Measurements from ENCODE around the gene GFI1B.
"Not testable (repeated sequence)": the region's sequence is repeated elsewhere in the genome, so short reads cannot be mapped to it uniquely, and the experiment has no call there.

GFI1B gene

DNA sequence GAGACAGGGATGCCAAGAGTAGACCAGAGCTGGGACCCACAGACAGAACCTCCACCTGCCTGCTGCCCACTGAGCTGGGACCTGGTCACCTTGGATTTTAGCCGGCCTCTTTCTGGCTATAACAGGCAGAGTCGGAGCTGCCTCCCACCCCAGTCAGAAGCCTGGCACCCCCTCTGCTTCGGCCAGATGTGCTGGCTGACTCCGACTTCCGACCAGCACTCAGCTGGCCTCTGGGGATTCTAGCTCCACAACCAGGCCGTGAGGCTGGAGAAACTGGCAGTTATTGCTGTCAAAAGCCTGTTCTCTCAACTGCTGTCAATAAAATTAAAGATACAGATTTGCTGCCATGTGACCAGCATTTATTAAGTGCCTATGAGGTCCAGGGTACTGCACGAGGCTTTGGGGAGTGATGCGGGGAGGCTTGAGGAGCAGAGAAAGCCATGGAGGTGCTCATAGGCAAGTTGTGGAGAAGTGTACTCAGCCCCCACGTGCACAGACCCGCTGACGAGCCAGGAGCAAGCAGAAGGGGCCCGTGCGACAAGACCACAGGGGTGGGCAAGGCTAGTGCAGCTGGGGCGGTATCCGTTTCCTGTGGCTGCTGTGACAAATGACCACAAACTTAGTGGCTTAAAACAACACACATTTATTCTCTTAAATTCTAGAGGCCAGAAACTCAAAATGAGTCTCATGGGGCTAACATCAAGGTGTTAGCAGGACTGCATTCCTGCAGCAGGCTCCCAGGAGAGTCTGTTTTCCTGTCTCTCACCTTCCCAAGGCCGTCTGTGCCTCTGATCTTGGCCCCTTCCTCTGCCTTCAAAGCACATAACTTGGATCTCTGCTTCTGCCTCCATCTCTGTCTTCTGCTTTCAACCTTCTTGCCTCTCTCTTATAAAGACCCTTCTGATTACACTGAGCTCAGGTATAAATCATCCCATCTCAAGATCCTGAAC is 13.1 kb downstream of the GFI1B start:
- no peak for DNase-seq

DNA sequence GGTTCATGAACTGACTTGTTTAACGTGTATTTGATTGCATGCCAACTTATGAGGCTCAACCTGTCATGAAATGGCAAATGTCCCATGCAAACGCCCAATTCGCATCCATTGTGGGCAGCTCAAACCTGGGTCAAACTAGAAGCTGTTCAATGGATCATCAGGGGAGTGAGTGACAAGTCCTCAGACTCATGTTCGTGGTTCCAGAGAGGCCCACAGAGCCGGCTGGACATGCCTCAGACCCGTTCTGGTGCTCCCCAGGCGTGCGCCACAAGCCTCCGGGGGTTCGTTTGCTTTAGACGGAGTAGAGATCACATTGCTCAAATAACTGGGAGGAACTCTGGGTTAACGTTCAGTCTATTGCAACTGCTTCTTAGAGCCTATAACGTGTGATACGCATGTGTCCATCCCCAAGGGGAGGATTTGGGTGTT is 15.0 kb downstream of the GFI1B start:
- no peak for DNase-seq

DNA sequence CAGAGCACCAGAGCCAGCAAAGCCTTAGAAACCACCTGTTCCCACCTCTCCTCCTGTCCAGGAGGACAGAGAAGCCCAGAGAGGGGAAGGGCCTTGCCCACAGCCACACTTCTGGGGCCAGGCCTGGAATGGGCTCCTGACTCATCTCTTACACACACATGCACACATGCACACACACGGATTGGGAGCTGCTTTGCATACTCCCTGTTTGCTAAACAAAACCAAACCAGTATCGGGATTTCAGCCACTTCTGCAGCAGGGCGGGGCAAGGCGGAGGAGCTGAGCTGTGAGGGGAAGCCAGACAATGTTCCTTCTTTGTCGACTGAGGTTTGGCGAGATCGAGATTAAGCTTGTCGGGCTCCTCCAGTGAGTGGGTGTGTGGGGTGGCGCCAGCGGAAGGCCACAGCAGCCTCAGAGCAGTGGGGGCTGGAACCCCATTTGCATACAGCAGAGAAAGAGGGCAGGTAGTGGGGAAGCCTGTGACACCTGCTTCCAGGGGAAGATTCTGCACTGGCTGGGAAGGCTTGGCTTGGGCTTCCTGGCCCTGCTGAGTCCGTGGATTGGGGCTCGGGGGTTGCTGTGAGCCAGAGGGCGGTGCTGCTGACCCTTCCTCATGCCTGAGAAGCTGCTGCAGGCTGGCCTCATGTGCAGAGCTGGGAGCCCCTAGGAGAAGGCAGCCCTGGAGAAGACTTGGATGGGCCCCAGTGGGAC is 16.1 kb downstream of the GFI1B start:
- no peak for DNase-seq

DNA sequence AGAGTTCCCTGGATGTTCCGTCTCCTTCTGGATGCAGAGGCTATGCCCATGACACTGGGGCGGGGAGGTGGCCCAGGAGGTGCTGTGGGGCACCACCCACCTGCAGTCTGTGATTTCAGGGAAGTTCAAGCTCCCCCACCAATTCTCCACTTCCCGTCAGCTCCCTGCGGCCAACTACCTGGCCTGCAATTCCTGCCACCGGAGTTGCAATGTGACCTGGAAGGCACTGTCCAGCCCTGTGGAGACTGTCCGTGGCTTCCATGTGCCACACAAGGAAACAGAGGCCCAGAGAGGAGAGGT is 16.6 kb downstream of the GFI1B start:
- no peak for DNase-seq

DNA sequence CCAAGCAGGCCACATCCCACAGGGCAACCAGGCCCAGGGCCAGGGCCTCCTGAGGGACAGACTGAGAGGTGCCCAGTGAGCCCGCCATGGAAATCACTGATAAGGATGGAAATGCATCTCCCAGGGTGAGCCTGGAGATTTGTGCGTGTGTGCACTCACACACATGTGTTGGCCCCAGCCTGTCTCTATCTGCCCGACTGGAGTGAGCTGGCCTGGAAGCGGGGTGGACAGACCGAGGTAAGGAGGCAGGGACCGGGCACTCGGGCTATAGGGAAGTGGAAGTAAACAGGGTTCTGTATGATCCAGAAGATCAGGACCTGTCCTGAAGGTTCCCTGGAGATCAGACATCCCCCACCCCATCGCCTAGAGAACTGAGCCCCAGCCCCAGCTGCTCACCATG is 17.4 kb downstream of the GFI1B start:
- DNase-seq: no peak

GRCh38 chr9:132996526-132996925 is 18.0 kb downstream of the GFI1B start:
- no peak for DNase-seq

GRCh38 chr9:132997591-132997990 is 19.1 kb downstream of the GFI1B start:
- DNase-seq: no peak

DNA sequence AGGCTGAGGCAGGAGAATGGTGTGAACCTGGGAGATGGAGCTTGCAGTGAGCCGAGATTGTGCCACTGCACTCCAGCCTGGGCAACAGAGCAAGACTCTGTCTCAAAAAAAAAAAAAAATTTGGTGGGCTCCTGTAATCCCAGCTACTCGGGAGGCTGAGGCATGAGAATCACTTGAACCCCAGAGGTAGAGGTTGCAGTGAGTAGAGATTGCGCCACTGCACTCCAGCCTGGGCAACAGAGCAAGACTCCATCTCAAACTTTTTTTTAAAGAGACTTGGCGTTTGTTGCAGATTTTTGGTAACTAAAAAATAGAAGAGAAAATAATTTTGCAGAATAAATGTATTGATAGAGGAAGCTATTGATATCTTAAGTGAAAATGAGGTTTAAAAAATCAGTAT is 19.7 kb downstream of the GFI1B start:
- DNase-seq: not testable (repeated sequence)

DNA sequence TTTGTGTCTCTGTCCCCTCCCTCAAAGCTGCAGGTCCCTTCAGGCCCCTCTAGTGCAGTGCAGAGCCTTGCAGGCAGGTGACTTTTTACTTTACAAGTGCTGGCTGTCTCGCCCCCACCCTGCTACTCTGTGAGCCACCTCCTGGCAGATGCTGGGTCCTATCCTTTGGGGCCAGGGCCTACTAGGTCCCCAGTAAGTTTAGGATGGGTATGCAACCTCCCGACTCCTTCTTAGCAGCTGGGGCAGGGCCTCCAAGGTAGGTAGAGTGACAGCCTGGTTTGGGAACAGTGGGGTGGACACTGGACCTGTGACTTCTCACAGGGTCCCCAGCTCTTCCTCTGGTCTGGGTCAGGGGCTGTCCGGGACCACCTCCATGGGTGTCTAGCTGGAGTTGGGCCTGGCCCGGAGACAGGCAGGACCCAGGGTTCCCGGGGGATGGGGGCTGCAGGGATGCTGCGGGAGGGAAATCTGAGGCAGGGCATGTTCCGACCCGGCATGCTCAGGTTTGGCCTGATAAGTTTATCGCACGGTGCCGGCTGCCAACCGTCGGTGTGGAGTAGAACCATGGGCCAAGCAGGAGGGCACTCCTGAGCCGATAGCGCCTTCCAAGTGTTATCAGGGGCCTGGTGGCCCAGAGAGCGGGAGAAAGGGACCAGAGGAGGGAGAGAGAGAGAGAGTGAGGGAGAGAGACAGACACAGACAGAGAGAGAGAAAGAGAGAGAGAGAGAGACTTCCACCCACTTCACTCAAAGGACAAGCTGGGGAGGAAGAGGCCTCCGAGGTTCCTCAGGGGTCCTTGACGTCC is 20.5 kb downstream of the GFI1B start:
- no peak for DNase-seq

DNA sequence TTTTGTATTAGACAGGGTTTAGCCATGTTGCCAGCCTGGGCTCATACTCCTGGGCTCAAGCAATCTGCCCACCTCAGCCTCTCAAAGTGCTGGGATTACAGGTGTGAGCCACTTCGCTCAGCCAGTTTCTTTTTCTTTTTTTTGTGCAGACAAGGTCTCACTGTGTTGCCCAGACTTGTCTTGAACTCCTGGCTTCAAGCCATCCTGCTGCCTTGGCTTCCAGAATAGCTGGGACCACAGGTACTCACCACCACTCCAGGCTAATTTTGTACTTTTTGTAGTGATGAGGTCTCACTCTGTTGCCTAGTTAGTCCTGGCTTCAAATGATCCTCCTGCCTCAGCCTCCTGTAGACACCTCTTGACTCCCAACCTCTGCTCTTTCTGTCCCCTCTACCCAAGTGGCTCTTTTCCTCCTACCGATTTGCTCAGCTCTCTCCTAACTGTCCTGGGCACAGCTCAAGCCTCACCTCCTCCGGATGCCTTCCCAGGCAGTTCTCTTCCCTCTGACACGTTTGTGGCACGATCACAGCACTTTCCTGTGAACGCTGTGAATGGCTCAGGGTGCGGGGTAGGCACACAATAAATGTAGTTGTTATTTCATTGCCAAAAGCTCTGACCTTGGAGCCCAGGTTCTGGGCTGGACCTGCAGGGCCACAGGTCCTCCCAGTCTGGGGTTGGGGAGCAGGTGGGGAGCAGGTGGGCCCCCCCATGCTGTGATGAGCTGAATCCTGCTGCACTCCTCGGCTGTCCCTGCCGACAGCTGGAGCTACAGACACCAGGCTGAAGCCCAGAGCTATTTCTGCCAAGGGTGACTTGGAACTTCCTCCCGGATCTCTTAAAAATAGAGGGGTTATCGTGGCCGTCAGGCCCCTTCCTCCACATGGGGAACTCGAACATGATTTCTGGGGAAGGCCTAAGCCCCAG is 23.9 kb downstream of the GFI1B start:
- DNase-seq: peak; percentile 84

DNA sequence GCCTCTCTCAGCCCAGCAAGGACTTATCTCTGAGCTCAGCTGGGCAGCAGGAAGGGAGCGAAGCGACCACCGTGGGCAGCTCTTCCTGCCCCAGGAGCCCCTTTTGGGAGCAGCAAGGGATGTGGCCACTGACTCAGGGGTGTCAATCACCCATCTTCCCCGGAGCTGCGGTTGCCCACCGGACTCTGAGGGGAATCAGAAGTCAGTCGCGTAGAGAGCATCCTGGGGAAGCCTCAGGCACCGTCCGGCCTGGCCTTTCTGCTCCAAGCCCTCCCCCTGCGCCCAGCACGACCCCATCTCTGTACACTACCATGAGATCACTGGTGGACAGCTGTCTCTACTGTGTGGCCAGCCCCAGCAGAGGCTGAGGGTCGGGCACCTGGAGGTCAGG is 24.6 kb downstream of the GFI1B start:
- DNase-seq: no peak

DNA sequence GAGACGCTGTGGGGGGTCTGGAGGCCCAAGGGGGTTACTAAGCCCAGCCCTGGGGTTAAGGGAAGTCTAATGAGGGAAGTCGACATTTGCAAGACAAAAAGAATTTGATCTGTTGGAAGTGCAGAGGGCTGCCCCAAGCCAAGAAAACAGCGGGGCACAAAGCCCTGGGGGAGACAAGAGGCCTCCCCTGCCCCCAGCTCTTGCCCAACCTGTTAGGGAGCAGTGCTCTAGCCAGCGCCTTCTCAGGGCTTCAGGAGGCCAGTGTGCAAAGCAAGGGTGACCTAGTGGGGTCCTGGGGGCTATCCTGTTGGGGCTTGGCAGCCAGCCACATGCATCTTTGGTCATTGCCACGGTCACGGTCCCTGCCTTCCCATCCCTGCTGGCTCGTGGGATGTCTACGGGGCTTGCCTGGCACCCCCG is 25.2 kb downstream of the GFI1B start:
- DNase-seq: no peak

GRCh38 chr9:133004091-133004998 is 25.9 kb downstream of the GFI1B start:
- DNase-seq: no peak

DNA sequence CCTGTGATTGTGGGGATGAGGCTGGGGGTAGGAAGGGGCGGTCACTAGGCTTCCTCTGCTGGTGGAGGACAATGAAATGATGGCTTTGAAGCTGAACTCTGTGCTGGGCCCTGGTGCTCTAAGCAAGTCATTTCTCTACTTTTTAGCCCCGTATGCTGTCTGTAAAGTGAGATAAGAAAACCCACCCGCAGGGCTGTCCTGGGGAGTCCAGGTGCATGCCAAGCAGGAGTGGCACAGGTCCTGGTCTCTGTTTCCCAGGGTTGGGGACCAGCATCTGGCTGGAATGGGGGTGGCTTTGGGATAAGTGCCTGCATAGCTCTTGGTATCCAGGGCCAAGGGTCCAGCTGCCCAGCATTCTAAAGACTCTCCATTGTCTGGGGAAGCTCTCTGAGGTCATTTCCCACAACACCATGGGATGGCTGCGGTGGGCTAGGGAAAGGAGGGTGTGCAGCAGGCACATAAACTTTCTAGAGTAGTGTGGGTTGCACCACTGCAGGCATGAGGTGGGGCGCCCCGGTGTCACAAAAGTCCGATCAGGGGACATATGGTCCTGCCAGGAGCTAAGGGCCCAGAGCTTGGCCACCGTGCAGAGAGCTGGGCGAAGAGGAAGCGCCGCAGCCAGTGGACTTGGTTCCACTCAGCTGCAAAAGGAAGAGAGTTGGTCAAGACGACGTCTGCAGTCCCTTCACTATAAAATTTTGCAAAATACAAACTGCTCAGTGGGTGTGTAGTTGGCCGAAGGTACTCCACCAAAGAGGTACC is 26.7 kb downstream of the GFI1B start:
- no peak for DNase-seq

DNA sequence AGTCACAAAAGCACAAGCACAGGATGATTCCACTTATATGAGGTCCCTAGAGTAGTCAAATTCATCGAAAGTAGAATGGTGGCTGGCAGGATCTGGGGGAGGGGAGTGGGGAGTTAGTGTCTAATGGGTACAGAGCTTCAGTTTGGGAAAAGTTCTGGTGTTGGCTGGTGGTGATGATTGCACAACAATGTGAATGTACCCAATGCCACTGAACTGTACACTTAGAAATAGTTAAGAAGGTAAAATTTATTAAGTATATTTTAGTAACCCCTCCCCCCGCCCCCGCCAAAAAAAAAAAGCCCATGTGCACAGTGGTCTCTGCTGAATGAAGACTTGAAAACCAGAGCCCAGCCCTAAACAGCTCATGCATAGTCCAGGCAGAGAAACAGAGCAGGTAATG is 27.5 kb downstream of the GFI1B start:
- DNase-seq: no peak

DNA sequence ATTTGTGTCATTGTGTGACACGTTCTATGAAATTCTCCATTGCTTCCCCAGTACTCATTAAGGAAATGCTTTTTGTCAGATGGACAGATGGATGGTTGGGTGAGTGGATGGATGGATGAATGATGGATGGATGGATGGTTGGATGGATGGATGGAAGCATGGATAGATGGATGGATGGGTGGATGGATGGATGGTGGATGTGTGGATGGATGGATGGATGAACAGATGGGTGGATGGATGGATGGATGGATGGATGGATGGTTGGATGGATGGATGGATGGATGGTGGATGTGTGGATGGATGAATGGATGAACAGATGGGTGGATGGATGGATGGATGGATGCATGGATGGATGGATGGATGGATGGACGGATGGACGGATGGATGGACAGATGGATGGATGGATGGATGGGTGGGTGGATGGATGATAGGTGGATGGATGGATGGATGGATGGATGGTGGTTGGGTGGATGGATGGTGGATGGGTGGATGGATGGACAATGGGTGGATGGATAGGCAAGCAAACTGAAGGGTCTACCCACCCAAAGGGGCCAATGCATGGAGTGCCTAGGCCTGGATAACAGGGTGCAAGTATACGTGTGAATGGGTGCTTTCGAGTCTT is 28.3 kb downstream of the GFI1B start:
- no peak for DNase-seq

DNA sequence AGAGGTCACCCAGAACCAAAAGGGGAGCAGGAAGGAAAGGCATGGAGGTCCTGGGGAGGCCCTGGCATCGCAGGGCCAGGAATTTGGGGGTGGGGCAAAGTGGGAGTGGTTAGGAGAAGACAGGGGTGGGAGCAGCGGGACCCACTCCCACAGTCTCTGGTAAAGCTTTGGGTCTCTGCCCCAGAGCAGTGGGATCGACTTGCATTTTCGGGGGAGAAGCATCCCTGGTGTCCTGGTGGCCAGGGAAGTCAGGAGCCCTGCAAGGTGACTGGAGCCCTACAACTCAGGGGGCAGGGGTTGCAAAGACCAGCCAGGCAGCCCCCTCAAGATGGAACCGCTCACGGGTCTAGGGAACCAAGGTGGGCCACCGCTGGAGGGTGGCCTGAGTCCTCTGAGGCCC is 29.9 kb downstream of the GFI1B start:
- DNase-seq: no peak

DNA sequence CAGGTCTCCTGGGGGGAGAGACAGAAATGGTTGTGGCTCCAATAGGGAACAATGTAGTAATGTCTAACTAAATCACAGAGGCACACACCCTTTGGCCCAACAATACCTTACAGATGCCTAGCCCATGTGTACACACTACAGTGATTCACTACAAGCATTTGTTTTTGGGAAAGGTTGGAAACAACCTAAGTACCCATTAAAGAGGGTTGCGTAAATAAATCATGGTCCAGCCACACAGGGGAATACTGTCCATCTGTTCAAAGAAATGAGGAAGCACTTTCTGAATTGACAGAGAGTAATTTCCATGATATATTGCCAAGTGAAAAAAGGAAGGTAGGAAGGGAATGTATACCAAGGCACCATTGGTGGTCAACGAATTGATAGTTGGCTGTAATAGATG is 30.3 kb downstream of the GFI1B start:
- DNase-seq: no peak

DNA sequence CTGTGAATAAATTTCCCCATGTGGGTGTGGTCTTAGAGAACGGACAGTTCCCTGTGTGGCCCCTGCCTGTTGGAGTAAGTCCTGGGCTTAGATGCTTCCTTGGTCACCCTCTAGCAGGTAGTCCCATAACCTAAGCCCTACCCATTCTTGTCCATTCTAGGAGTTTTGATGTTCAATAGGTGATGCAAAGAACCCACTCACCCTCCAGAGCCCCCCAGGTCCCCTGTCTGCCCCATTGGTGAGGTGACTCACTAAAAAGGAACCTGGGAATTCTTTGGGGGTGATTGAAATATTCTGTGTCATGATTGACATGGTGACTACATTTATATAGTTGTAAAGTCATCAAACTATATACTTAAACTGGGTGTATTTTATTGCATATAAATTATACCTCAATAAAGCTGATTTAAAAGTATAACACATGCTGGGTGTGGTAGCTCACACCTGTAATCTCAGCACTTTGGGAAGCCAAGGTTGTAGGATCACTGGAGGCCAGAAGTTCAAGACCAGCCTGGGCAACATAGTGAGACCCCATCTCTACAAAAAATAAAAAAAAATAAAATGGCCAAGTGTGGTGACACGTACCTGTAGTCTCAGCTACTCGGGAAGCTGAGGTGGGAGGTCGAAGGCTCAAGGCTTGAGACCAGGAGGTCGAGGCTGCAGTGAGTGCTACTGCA is 31.6 kb downstream of the GFI1B start:
- no peak for DNase-seq
